Type B pancreatic cell (in vitro differentiated cells): Measurements from ENCODE around the gene MRPS14. TPM values are rescaled to one million over a fixed set of nuclear protein-coding genes. Genes with fewer than 3 reads are reported as not detected.

Experiments
- DNase-seq: peaks from one replicate; pipeline ENCODE4 v3.0.0; 2021; ENCODE audit warnings: mixed read lengths; ENCODE audit not compliant: unreplicated experiment; ENCODE audit errors: extremely low spot score
- H3K27ac Mint-ChIP-seq: 2 replicates; pipeline ENCODE4 v1.8.0; 2021; ENCODE audit warnings: mild to moderate bottlenecking, mixed read lengths
- H3K27me3 Mint-ChIP-seq: 2 replicates; pipeline ENCODE4 v1.8.0; 2021; ENCODE audit warnings: mixed read lengths
- H3K36me3 Mint-ChIP-seq: 2 replicates; pipeline ENCODE4 v1.8.0; 2021; ENCODE audit warnings: mixed read lengths
- H3K4me1 Mint-ChIP-seq: one replicate; pipeline ENCODE4 v1.8.0; 2021; ENCODE audit warnings: mixed read lengths; ENCODE audit not compliant: unreplicated experiment
- H3K4me3 Mint-ChIP-seq: 2 replicates; pipeline ENCODE4 v1.8.0; 2021; ENCODE audit warnings: mild to moderate bottlenecking, mixed read lengths
- H3K9me3 Mint-ChIP-seq: 2 replicates; pipeline ENCODE4 v1.8.0; 2021; ENCODE audit warnings: mixed read lengths
- CTCF ChIP-seq: fragments of 200-600 bp; sonication (generic); conservative IDR thresholded peaks from 2 replicates; pipeline ENCODE4 v1.5.0; 2021; ENCODE audit warnings: antibody characterized with exemption, mild to moderate bottlenecking
- total RNA-seq: library from RNA; stranded (reverse); gene quantifications from 2 replicates; pipeline ENCODE4 v1.2.1, GENCODE V29; 2021; ENCODE audit warnings: low replicate concordance

MRPS14 gene
- total RNA-seq, 1 donor from 2014 or later, result 35.7 TPM

- H3K27me3 Mint-ChIP-seq, result no peaks in the 10 kb centered on the region
- TF ChIP-seq CTCF, result peak; percentile 93
- no peak overlapping the region for H3K4me3 Mint-ChIP-seq
- DNase-seq, result no peak
- H3K36me3 Mint-ChIP-seq, result no peaks in the 10 kb centered on the region
- H3K9me3 Mint-ChIP-seq, result no peaks in the 10 kb centered on the region
- H3K4me1 Mint-ChIP-seq, result peaks cover 24% of the 10 kb centered on the region
- H3K27ac Mint-ChIP-seq, result no peak overlapping the region
These were observed 24.5 kb downstream of the MRPS14 start for GRCh38 chr1:174998569-174999215.

- peak overlapping the region; percentile 48 for H3K4me3 Mint-ChIP-seq
- peak overlapping the region; percentile 17 for H3K27ac Mint-ChIP-seq
- no peak for DNase-seq
- no peaks in the 10 kb centered on the region for H3K9me3 Mint-ChIP-seq
- TF ChIP-seq CTCF, result no peak
- H3K4me1 Mint-ChIP-seq, result peaks cover 16% of the 10 kb centered on the region
- H3K27me3 Mint-ChIP-seq, result no peaks in the 10 kb centered on the region
- no peaks in the 10 kb centered on the region for H3K36me3 Mint-ChIP-seq
These were observed 26.2 kb downstream of the MRPS14 start for GRCh38 chr1:174997041-174997440.

GRCh38 chr1:174996476-174996875 is 26.7 kb downstream of the MRPS14 start:
- H3K27ac Mint-ChIP-seq, result peak overlapping the region; percentile 17
- H3K36me3 Mint-ChIP-seq, result no peaks in the 10 kb centered on the region
- H3K27me3 Mint-ChIP-seq, result no peaks in the 10 kb centered on the region
- no peak for DNase-seq
- peaks cover 15% of the 10 kb centered on the region for H3K4me1 Mint-ChIP-seq
- no peak overlapping the region for H3K4me3 Mint-ChIP-seq
- no peak for TF ChIP-seq CTCF
- no peaks in the 10 kb centered on the region for H3K9me3 Mint-ChIP-seq

- H3K4me1 Mint-ChIP-seq, result peaks cover 10% of the 10 kb centered on the region
- no peak overlapping the region for H3K27ac Mint-ChIP-seq
- no peaks in the 10 kb centered on the region for H3K9me3 Mint-ChIP-seq
- no peaks in the 10 kb centered on the region for H3K27me3 Mint-ChIP-seq
- H3K36me3 Mint-ChIP-seq, result no peaks in the 10 kb centered on the region
- no peak for DNase-seq
- no peak overlapping the region for H3K4me3 Mint-ChIP-seq
- TF ChIP-seq CTCF, result no peak
These were observed 27.3 kb downstream of the MRPS14 start for GRCh38 chr1:174995916-174996315.

GRCh38 chr1:174995121-174995520 is 28.1 kb downstream of the MRPS14 start:
- H3K4me3 Mint-ChIP-seq, result no peak overlapping the region
- no peak for TF ChIP-seq CTCF
- peak overlapping the region; percentile 44 for H3K27ac Mint-ChIP-seq
- no peaks in the 10 kb centered on the region for H3K36me3 Mint-ChIP-seq
- H3K4me1 Mint-ChIP-seq, result peaks cover 5% of the 10 kb centered on the region
- H3K9me3 Mint-ChIP-seq, result no peaks in the 10 kb centered on the region
- no peaks in the 10 kb centered on the region for H3K27me3 Mint-ChIP-seq
- DNase-seq, result no peak
